ENCODE measurements around the gene WDR35. TPM values are rescaled to one million over a fixed set of nuclear protein-coding genes. Genes with fewer than 3 reads are reported as not detected.

WDR35 gene
- total and polyA plus RNA-seq, 2 of the 4 experiments (the other 2 are of a cell fraction) = 3.4 to 8.1 TPM

DNA sequence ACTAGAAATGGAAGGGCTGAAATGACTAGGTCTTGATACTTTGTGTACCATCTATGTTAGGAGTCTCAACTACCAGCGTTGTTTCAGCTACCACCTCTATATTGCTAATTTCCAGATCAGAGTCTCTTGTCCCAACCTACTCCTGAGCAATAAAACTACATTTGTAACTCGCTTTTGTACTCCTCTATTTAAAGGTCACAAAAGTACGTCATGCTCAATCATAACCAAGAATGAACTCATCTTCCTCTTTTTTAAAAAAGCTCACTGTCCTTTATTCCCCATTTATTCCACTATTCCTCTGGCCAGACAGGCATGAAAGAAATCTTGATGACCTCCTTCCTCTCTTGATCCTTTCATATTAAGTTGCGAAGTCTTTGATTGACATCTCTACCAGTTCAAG is 33.8 kb upstream of the WDR35 start:
- H2BK120ac ChIP-seq (ENCODE audit: low read depth, low read length) = no peak overlapping the region
- no peak overlapping the region for H2AK9ac ChIP-seq (replicated peaks; ENCODE audit: low read depth, low read length, poor library complexity)
- no peak overlapping the region for H2AK5ac ChIP-seq (ENCODE audit: low read depth, low read length)
- no peaks in the 10 kb centered on the region for H3K4me1 ChIP-seq (ENCODE audit: control insufficient read depth, insufficient read depth, low read length)
- no peaks in the 10 kb centered on the region; the same call in 1 of the 2 replicates for H4K20me1 ChIP-seq (ENCODE audit: insufficient read depth, low read length)
- POLR2A ChIA-PET (ENCODE audit: unreplicated experiment) = interaction anchor here (0.6 kb wide), 1 partner anchor 14 kb away, joined by 11 read pairs; no protein-coding TSS in a partner anchor
- H3K14ac ChIP-seq (replicated peaks; ENCODE audit: low read depth, low read length) = no peak overlapping the region
- intact Hi-C loops (cut with micrococcal nuclease) (no loop called here), dilution Hi-C loops (cut with HindIII; ENCODE audit: low sequenced_read_pairs, unreplicated experiment) (no loop called here), in situ Hi-C loops (cut with MboI; ENCODE audit: low sequenced_read_pairs) (loop anchor here (10.0 kb wide), 1 partner anchor 59 kb away; no protein-coding TSS in a partner anchor)
- H3K4ac ChIP-seq (ENCODE audit: low read depth, low read length) = no peak overlapping the region
- no peak overlapping the region for H2AFZ ChIP-seq (replicated peaks; ENCODE audit: low read length, poor library complexity)
- CTCF ChIA-PET = interaction anchor here (1.8 kb wide), 1 partner anchor 8 kb away, joined by 7 read pairs; no protein-coding TSS in a partner anchor
- H2BK20ac ChIP-seq (ENCODE audit: low read depth, low read length) = no peak overlapping the region
- H4K8ac ChIP-seq (ENCODE audit: low read depth in 2 of 2, low read length in 2 of 2) = no peak overlapping the region
- H4K5ac ChIP-seq (ENCODE audit: low read depth, low read length) = no peak overlapping the region
- no peak overlapping the region for H4K91ac ChIP-seq (ENCODE audit: insufficient read depth, low read depth, low read length)
- DNase-seq = no peak
- no TSS peak for BruUV-seq (replicated peaks)
- TF ChIP-seq RFX5 (IDR thresholded peaks at IDR 0.05; ENCODE audit: low read depth, low read length) (no peak), NFE2L2 (IDR thresholded peaks at IDR 0.05; ENCODE audit: low read depth, low read length) (no peak), CHD1 (IDR thresholded peaks at IDR 0.05; ENCODE audit: low read depth, low read length) (no peak), POLR2A (IDR thresholded peaks at IDR 0.05; ENCODE audit: low read depth, low read length) (no peak), RAD21 (IDR thresholded peaks at IDR 0.05; ENCODE audit: low read length) (no peak), MAFK (IDR thresholded peaks at IDR 0.05; ENCODE audit: low read depth, low read length) (no peak), CEBPB (IDR thresholded peaks at IDR 0.05; ENCODE audit: low read depth, low read length) (no peak), USF2 (IDR thresholded peaks at IDR 0.05; ENCODE audit: low read depth, low read length) (no peak), MAZ (IDR thresholded peaks at IDR 0.05; ENCODE audit: borderline replicate concordance, low read depth, low read length) (no peak)
- peaks cover 11% of the 10 kb centered on the region for H3K9me3 ChIP-seq (ENCODE audit: control insufficient read depth, insufficient read depth, low read length)
- H3K56ac ChIP-seq (ENCODE audit: extremely low read depth, insufficient read depth, low read length) = no peak overlapping the region
- peaks cover 0 to under 1% of the 10 kb centered on the region in 2 experiments; a peak in 1 of 4 replicates for H3K79me1 ChIP-seq (ENCODE audit: low read depth in 1 of 2, low read length in 2 of 2)
- 100% methylated on average over 2 of the region's 4 CpGs; no CpG with 5 or more reads in 1 of the 2 experiments for WGBS, 2 experiments (ENCODE audit: extremely low coverage in 2 of 2, insufficient read length in 1 of 2)
- H3K18ac ChIP-seq (ENCODE audit: low read depth, low read length) = no peak overlapping the region
- peaks cover 2% of the 10 kb centered on the region; the same call in 1 of the 2 replicates for H3K9me1 ChIP-seq (ENCODE audit: insufficient read depth, low read length)
- H2BK15ac ChIP-seq (ENCODE audit: low read depth, low read length) = no peak overlapping the region
- peaks cover 10% of the 10 kb centered on the region for H3K36me3 ChIP-seq (ENCODE audit: control insufficient read depth, insufficient read depth, low read length)
- no peak overlapping the region for H3K4me3 ChIP-seq (ENCODE audit: insufficient read depth, low read depth, low read length)
- no peak overlapping the region for H3K27ac ChIP-seq (ENCODE audit: insufficient read depth, low read length)
- no peak overlapping the region for H2BK5ac ChIP-seq (ENCODE audit: low read depth, low read length, poor library complexity, severe bottlenecking)
- H3K4me2 ChIP-seq (ENCODE audit: low read depth, low read length) = no peak overlapping the region
- no peak for ATAC-seq (ENCODE audit: low read depth)
- H3K23ac ChIP-seq (ENCODE audit: low read depth, low read length) = no peak overlapping the region
- H3K9ac ChIP-seq (ENCODE audit: low read depth, low read length) = no peak overlapping the region
- no peaks in the 10 kb centered on the region for H3K27me3 ChIP-seq (ENCODE audit: control insufficient read depth, insufficient read depth, low read length)
